Keratinocyte (primary cell): Measurements from ENCODE around the gene NDUFAF3.

Source experiments
- CTCF ChIP-seq, 3 experiments: IDR thresholded peaks in 1 of 3; conservative IDR thresholded peaks in 1 of 3; optimal IDR thresholded peaks in 1 of 3; 2 replicates in 2 of 3; 3 replicates in 1 of 3; pipeline versions ENCODE3 to v1.5.1; 2011; ENCODE audit warnings: low read length in 3 of 3, mild to moderate bottlenecking in 3 of 3, moderate library complexity in 2 of 3, control low read depth in 1 of 3, inconsistent platforms in 1 of 3; ENCODE audit not compliant: insufficient read depth in 2 of 3; ENCODE audit errors: extremely low read depth in 1 of 3
- EZH2 ChIP-seq: IDR thresholded peaks from one replicate; pipeline ENCODE4 v1.6.1; 2012; ENCODE audit warnings: inconsistent platforms, mild to moderate bottlenecking, low read length, moderate library complexity

- TF ChIP-seq EZH2 (no peak), CTCF (optimal IDR thresholded peaks at IDR 0.05 in 1 of 3, IDR thresholded peaks at IDR 0.05 in 1 of 3, conservative IDR thresholded peaks at IDR 0.05 in 1 of 3; ENCODE audit: extremely low read depth in 1 of 3, insufficient read depth in 2 of 3, low read length in 3 of 3) (no peak)
These were observed 6.4 kb downstream of the NDUFAF3 start for GRCh38 chr3:49028298-49028672.
